NCI-H2171 (cell line): Measurements from ENCODE around the gene HTR6.

Experiments used
- DNase-seq: peaks from one replicate; lab custom pipeline; 2025; lab: John Stamatoyannopoulos, UW

HTR6 gene

GRCh38 chr1:19720973-19721372 lies 56.3 kb downstream of the HTR6 start:
- DNase-seq: no peak

GRCh38 chr1:19723874-19724273 lies 59.2 kb downstream of the HTR6 start:
- DNase-seq: no peak

GRCh38 chr1:19725606-19726005 lies 60.9 kb downstream of the HTR6 start:
- DNase-seq: no peak

GRCh38 chr1:19728413-19729145 lies 63.9 kb downstream of the HTR6 start:
- DNase-seq: no peak

GRCh38 chr1:19730232-19730631 lies 65.6 kb downstream of the HTR6 start:
- no peak for DNase-seq
